ENCODE measurements around the gene IRS1.

DNA sequence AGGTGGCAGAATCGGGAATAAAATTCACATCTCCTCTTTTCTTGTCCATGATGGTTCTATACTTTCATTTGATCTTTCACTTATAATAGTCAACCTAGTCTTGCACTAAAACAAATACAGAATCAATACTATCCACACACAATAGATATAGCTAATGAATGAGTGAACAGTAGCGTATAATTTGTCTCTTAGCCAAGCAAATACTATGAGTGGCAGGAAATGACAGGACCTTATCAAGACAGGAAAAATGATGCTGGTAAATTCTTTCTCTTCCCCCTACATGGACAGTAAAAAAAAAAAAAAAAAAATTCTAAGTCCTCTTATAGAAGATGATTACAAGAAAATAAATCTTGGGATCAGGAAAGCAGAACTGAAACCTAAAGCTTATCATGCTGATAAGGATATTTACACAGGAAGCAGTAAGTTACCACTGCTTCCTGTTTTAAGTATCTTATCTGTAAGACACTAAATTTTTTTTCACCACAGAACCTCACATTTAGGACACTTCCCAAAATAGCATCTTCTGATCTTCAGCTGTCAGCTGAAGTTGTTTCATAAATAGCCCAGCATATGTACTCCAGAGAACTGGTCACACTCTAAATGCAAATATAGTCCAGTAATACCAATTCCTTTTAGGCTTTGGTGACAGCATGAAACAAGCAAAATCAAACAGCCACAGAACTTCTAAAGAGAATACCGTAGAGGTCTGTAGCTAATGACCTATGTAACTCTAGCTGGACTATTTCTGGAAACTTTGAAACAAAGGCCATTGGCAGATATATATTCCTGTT is 27.0 kb downstream of the IRS1 start:
- TF ChIP-seq, protein P1, sequence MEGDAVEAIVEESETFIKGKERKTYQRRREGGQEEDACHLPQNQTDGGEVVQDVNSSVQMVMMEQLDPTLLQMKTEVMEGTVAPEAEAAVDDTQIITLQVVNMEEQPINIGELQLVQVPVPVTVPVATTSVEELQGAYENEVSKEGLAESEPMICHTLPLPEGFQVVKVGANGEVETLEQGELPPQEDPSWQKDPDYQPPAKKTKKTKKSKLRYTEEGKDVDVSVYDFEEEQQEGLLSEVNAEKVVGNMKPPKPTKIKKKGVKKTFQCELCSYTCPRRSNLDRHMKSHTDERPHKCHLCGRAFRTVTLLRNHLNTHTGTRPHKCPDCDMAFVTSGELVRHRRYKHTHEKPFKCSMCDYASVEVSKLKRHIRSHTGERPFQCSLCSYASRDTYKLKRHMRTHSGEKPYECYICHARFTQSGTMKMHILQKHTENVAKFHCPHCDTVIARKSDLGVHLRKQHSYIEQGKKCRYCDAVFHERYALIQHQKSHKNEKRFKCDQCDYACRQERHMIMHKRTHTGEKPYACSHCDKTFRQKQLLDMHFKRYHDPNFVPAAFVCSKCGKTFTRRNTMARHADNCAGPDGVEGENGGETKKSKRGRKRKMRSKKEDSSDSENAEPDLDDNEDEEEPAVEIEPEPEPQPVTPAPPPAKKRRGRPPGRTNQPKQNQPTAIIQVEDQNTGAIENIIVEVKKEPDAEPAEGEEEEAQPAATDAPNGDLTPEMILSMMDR (IDR thresholded peaks at IDR 0.05; ENCODE audit: low read depth, low read length), result no peak
- TF ChIP-seq EZH2phosphoT487 (IDR thresholded peaks at IDR 0.05; ENCODE audit: low read depth), result no peak
